Measurements from ENCODE around the gene FBXL19. TPM values are rescaled to one million over a fixed set of nuclear protein-coding genes. Genes with fewer than 3 reads are reported as not detected.

The FBXL19 gene
- total and polyA plus RNA-seq, 5 experiments from 2014 or later, result 0.06 to 16.8 (median 0.29) TPM

DNA sequence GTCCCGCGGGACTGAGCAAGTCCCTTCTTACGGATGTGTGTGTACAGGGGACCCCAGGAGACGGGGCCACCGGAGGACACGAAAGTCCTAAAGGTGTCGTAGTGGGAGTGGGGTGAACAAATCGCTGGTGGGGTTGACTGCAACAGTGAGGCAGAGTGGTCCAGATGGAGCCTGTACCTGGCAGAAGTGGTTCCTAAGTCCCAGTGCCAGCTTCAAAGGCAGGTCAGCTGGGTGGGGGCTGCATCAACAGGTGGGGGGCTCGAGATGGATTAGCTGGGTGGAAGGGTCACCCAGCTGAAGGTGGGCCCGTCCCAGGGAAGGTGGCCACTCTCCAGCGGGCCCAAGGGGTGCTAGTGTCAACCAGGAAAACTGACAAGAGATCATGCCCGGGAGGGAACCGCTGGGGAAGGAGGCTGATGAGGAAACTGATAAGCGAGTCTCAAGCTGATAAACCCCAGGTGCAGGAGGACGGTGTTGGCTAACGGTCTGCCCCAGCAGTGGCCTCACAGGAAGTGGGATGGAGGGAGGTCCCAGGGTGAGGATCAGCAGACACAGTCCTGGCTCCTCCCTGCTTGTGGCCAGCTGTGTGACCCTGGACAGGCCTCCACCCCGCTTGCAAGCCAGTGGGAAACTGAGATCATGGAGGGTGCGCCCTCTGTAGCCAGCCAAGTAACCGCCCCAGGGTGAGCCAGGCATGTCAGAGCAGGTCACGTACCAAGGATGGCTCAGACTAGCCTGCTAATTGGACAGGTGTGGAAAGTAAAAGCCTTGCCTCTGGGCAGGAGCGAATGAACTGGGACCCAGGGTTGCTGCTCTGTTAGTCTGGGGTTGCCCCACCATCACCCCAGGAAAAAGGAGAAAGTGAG, 26.5 kb downstream of the FBXL19 start:
- Mint-ChIP-seq H3K27ac (peak overlapping the region; percentile 73 to 93 (median 86)), H3K9me3 (no peaks in the 10 kb centered on the region), H3K4me1 (peaks cover 14 to 29% (median 21%) of the 10 kb centered on the region in 4 donors), H3K36me3 (no peaks in the 10 kb centered on the region), H3K27me3 (no peaks in the 10 kb centered on the region), H3K4me3 (peak overlapping the region; percentile 85 to 96 (median 90))
- peak; percentile 32 to 43 for ATAC-seq
- DNase-seq, result peak in 3 of 10 donors; percentile 6 to 24 (median 22)
- POLR2A ChIA-PET, result interaction anchor here (0.6 to 2.0 kb wide), 8 partner anchors 8 to 509 kb away, joined by 3 to 8 read pairs (median 3); partner anchors contain the start of genes ARMC5, SETD1A, ZNF646 and ZNF668

DNA sequence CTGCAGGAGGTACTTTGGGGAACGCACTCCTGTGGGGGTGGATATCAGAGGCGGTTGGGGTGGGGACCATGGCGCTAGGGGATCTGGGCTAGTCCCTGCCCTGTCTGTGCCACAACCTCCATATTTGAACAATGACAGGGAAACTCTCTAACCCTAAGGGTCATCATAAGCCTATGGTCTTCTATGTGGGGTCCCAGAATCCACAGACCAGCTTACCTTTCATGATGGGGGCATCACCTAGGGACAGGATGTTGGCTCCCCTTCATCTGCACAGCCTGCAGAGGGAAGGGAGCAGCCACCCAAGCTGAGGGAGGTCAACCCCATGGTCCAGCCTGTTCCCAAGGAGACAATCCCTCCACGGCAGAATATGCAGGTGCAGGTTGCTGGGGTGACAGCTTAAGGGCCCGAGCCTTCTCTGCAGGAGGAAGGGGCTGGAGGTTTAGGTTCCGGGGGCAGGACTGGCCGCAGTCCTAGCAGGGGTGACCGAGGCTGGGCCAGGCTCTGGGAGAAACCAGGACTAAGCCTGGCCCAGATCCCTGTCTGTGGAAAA, 27.2 kb downstream of the FBXL19 start:
- H3K27me3 Mint-ChIP-seq, result no peaks in the 10 kb centered on the region
- no peaks in the 10 kb centered on the region for H3K36me3 Mint-ChIP-seq
- H3K9me3 Mint-ChIP-seq, result no peaks in the 10 kb centered on the region
- peak in 1 of 2 donors; percentile 5 for ATAC-seq
- peak overlapping the region in 7 of 10 donors; percentile 73 to 93 (median 88) for H3K27ac Mint-ChIP-seq
- H3K4me1 Mint-ChIP-seq, result peaks cover 14 to 29% (median 21%) of the 10 kb centered on the region in 4 donors
- POLR2A ChIA-PET, result interaction anchor here (0.6 to 2.0 kb wide), 5 partner anchors 8 to 509 kb away, joined by 3 to 8 read pairs (median 3); partner anchors contain the start of genes ARMC5, ZNF646 and ZNF668
- DNase-seq, result no peak
- peak overlapping the region; percentile 85 to 96 (median 90) for H3K4me3 Mint-ChIP-seq

DNA sequence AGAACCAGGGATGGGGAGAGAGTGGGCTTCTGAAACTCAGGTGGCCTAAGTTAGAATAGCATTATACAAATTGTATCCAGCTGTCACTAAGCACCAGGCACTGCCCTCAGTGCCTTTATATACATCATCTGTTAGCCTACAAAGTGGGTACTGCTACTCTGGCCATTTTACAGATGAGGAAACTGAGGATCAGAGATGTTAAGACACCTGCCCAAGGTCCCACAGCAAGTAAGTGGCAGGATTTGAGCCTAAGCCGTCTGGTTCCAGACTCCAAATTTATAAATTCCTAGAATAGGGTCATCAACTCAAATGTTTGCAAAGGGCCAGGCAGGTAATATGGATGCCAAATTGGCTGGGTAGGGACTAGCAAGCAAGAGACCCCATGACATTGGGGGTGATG, 27.8 kb downstream of the FBXL19 start:
- peak overlapping the region in 3 of 10 donors; percentile 45 to 87 (median 58) for H3K4me3 Mint-ChIP-seq
- H3K27me3 Mint-ChIP-seq, result no peaks in the 10 kb centered on the region
- no peaks in the 10 kb centered on the region for H3K9me3 Mint-ChIP-seq
- DNase-seq (no peak), ATAC-seq (no peak)
- H3K4me1 Mint-ChIP-seq, result peaks cover 14 to 32% (median 23%) of the 10 kb centered on the region in 4 donors
- POLR2A ChIA-PET, result interaction anchor here (1.2 to 2.0 kb wide), 2 partner anchors 16 to 508 kb away, joined by 3 to 8 read pairs; partner anchors contain the start of gene ARMC5
- H3K27ac Mint-ChIP-seq, result peak overlapping the region in 2 of 10 donors; percentile 9 to 33
- no peaks in the 10 kb centered on the region for H3K36me3 Mint-ChIP-seq

DNA sequence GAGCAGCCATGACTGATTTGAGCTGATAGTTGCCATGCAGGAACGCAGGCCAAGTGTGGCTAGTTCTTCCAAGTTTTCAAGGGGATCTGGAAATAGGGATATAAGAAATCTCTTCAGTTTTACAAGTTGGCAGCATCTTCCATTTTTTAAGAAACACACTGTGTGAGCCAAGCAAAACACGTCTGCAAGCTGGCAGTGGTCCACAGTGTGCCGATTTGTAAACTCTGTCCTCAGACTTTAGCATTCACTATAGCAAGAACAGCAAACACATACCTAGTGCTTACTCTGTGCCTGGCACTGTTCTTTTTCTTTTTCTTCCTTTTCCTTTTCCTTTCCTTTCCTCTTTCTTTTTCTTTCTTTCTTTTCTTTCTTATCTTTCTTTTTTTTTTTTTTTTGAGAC, 28.4 kb downstream of the FBXL19 start:
- no peaks in the 10 kb centered on the region for H3K9me3 Mint-ChIP-seq
- H3K36me3 Mint-ChIP-seq, result no peaks in the 10 kb centered on the region
- no peak for DNase-seq
- H3K4me1 Mint-ChIP-seq, result peaks cover 12 to 33% (median 24%) of the 10 kb centered on the region in 4 donors
- POLR2A ChIA-PET, result no interaction called here
- H3K4me3 Mint-ChIP-seq, result peak overlapping the region in 4 of 10 donors; percentile 22 to 59 (median 36)
- no peak for ATAC-seq
- peak overlapping the region in 3 of 10 donors; percentile 33 to 77 (median 65) for H3K27ac Mint-ChIP-seq
- no peaks in the 10 kb centered on the region for H3K27me3 Mint-ChIP-seq

DNA sequence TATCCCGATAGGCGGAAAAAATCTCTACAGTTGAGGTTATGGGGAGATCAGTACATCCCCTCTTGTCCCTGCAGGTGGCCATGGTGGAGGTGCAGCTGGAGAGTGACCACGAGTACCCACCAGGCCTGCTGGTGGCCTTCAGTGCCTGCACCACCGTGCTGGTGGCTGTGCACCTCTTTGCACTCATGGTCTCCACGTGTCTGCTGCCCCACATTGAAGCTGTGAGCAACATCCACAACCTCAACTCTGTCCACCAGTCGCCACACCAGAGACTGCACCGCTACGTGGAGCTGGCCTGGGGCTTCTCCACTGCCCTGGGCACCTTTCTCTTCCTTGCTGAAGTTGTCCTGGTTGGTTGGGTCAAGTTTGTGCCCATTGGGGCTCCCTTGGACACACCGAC, 29.7 kb downstream of the FBXL19 start:
- ATAC-seq, result no peak
- no peak for DNase-seq
- Mint-ChIP-seq H3K27ac (no peak overlapping the region), H3K27me3 (peaks cover 0 to 2% (median 0%) of the 10 kb centered on the region in 5 donors), H3K4me3 (no peak overlapping the region), H3K9me3 (no peaks in the 10 kb centered on the region), H3K36me3 (no peaks in the 10 kb centered on the region), H3K4me1 (peaks cover 12 to 36% (median 26%) of the 10 kb centered on the region in 4 donors)
- POLR2A ChIA-PET, result interaction anchor here (0.6 to 2.9 kb wide), 4 partner anchors 11 to 490 kb away, joined by 3 to 10 read pairs (median 3); partner anchors contain the start of gene FUS

DNA sequence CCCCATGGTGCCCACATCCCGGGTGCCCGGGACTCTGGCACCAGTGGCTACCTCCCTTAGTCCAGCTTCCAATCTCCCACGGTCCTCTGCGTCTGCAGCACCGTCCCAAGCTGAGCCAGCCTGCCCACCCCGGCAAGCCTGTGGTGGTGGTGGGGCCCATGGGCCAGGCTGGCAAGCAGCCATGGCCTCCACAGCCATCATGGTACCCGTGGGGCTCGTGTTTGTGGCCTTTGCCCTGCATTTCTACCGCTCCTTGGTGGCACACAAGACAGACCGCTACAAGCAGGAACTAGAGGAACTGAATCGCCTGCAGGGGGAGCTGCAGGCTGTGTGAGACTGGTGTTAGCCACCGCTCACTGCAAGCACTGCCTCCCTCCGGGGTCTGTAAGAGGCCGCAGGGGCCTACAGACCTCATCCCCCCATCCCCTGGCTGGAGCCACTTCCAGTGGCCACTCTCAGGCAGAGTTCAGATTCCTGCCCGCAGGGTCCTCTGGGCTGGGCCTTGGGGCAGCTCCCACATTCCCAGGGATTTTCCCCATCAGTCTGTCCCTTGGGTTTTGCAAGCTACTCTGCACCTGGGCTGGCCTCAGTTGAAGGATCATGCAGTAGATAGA, 30.2 kb downstream of the FBXL19 start:
- ATAC-seq (peak in 1 of 2 donors; percentile 15), DNase-seq (peak; percentile 43 to 75 (median 53))
- Mint-ChIP-seq H3K4me3 (peak overlapping the region in 1 of 10 donors; percentile 7), H3K27me3 (peaks cover 0 to 2% (median 0%) of the 10 kb centered on the region in 5 donors), H3K36me3 (no peaks in the 10 kb centered on the region), H3K27ac (peak overlapping the region in 1 of 10 donors; percentile 44), H3K9me3 (no peaks in the 10 kb centered on the region), H3K4me1 (peaks cover 14 to 38% (median 30%) of the 10 kb centered on the region in 4 donors)
- POLR2A ChIA-PET, result interaction anchor here (0.5 to 2.9 kb wide), 5 partner anchors 11 to 490 kb away, joined by 3 to 10 read pairs (median 3); partner anchors contain the start of gene FUS

DNA sequence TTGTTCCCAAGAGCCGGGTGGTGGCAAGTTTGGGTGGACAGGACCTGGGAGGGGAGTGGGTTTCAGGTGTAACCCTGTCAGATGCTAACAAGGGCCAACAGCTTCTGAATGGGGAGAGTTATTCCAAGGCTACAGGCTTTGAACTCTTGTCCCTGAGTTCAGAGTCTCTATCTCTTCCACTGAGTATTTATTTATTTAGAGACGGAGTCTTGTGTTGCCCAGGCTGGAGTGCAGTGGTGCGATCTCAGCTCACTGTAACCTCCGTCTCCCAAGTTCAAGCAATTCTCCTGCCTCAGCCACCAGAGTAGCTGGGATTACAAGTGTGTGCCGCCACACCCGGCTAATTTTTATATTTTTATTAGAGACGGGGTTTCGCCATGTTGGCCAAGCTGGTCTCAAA, 31.6 kb downstream of the FBXL19 start:
- H3K9me3 Mint-ChIP-seq, result no peaks in the 10 kb centered on the region
- no peak for ATAC-seq
- peaks cover 0 to 2% (median 0%) of the 10 kb centered on the region in 5 donors for H3K27me3 Mint-ChIP-seq
- peaks cover 0 to 9% (median 3%) of the 10 kb centered on the region in 3 donors for H3K36me3 Mint-ChIP-seq
- no peak for DNase-seq
- H3K27ac Mint-ChIP-seq, result peak overlapping the region in 2 of 10 donors; percentile 14 to 57
- H3K4me3 Mint-ChIP-seq, result peak overlapping the region in 1 of 10 donors; percentile 58
- POLR2A ChIA-PET, result interaction anchor here (0.6 to 2.9 kb wide), 3 partner anchors 13 to 247 kb away, joined by 3 to 10 read pairs (median 4); no protein-coding TSS in a partner anchor
- peaks cover 15 to 43% (median 37%) of the 10 kb centered on the region in 4 donors for H3K4me1 Mint-ChIP-seq

DNA sequence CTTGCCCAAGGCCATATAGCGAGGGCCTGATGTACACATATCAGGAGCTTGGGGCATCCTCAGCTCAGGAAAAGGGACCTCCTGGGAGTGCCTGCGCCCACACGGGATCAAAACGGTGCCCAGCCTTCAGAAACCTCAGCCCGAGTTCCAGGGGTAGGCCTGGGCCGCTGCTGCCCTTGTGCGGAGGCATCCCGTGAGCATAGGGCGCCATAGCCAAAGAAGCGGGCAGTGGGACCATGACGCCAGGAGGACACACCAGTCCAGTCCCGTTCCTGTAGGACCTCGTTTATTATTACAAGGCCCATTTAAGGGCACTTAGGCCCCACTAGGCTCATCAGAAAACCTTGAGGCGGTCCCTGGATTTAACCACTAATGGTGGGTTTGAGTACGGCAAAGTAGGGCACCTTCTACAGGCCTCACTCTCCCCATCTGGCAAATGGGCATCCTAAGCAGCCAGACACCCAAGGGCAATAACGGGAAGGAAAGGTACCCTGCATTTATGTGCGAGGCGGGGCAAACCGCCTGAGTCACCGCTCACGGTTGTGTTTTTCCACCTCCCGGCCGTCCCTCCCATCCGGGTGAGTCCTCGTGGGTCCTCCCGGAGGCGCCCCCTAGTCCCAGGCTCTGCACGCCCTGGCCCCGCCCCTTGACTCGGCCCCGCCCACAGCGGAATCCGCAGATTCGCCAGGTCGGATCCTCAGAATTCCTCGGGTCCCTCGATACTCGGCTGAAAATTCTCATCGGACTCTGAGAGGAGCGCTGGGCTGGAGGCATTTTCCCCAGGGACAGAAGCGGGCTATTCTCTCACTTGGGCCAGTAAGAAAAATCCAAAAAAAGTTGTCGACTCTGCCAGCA, 33.5 kb downstream of the FBXL19 start:
- H3K9me3 Mint-ChIP-seq, result no peaks in the 10 kb centered on the region
- POLR2A ChIA-PET, result interaction anchor here (0.8 to 2.7 kb wide), 8 partner anchors 8 to 917 kb away, joined by 3 to 13 read pairs (median 5); partner anchors contain the start of genes FBXL19, KAT8, ORAI3 and ZNF267
- peaks cover 19 to 40% (median 35%) of the 10 kb centered on the region in 4 donors for H3K4me1 Mint-ChIP-seq
- ATAC-seq (peak; percentile 56 to 61), DNase-seq (peak; percentile 65 to 87 (median 80))
- peaks cover 0 to 27% (median 7%) of the 10 kb centered on the region in 3 donors for H3K36me3 Mint-ChIP-seq
- peak overlapping the region; percentile 89 to 99 (median 95) for H3K4me3 Mint-ChIP-seq
- H3K27me3 Mint-ChIP-seq, result peaks cover 0 to 2% (median 0%) of the 10 kb centered on the region in 5 donors
- peak overlapping the region; percentile 97 to 99 (median 98) for H3K27ac Mint-ChIP-seq

DNA sequence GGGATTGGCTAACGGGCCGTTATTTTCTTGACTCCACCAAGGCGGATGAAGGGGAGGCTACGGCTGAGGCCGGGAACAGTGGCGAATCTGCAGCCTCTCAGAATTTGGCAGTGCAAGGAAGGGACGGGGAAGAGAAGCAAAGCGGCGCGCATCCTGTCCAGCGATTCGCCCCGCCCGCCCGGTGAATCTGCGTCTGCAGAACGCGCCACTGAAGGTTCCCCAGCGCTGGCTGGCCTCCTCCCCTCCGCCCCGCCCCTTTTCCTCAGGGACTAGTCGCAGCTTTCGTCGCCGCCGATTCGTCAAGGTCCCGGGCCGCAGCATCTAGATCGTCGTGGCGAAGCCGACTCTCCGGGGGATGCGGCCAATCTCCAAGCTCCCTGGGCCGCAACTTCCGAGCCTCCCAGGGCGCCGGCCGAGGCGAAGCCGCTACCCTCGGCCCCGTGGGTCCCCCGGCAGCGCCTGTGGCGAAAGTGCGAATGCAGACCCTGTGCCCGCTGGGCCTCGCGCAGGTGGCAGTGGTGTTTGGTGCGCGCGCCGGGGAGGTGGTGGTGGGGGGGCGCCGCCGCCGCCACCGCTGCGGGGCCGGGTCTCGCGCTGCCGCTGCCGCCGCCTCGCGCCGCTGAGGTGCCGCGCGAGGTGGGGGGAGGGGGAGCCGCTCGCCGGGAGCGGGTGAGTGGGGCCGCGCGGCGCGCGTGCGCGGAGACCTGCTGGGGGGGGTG, 34.2 kb downstream of the FBXL19 start, which contains the start of gene SETD1A:
SETD1A (plus strand) TSS at position 299 of the 719 bp plus-strand sequence. CDS start 978 bp downstream, outside the sequence.
- DNase-seq (peak; percentile 91 to 99 (median 98)), ATAC-seq (peak; percentile 85 to 89)
- Mint-ChIP-seq H3K36me3 (peaks cover 0 to 35% (median 10%) of the 10 kb centered on the region in 3 donors), H3K4me3 (peak within 1 kb of the TSS; percentile 89 to 99 (median 95)), H3K27me3 (peaks cover 0 to 2% (median 0%) of the 10 kb centered on the region in 5 donors), H3K4me1 (peaks cover 21 to 40% (median 36%) of the 10 kb centered on the region in 4 donors), H3K27ac (peak within 1 kb of the TSS; percentile 97 to 99 (median 98)), H3K9me3 (no peaks in the 10 kb centered on the region)
- POLR2A ChIA-PET, result interaction anchor here (0.8 to 2.7 kb wide), 8 partner anchors 8 to 916 kb away, joined by 3 to 13 read pairs (median 5); partner anchors contain the start of genes FBXL19, KAT8, ORAI3 and ZNF267
